SK-N-MC (cell line): ENCODE results near the gene PPP4R1.

Experiments
- EZH2 ChIP-seq: fragments of 200-600 bp; sonication (generic); IDR thresholded peaks from one replicate; pipeline ENCODE4 v1.6.1; 2017; ENCODE audit warnings: antibody characterized with exemption
- POLR2AphosphoS5 ChIP-seq: IDR thresholded peaks from 2 replicates; pipeline ENCODE4 v1.6.1; 2012; ENCODE audit warnings: mild to moderate bottlenecking, low read depth, low read length, borderline replicate concordance

- no peak for TF ChIP-seq EZH2
- no peak for TF ChIP-seq POLR2AphosphoS5
These were observed 16.8 kb downstream of the PPP4R1 start for GRCh38 chr18:9597609-9598008.
